Stimulated activated CD4-positive, alpha-beta T cell treated with anti-CD3 and anti-CD28 coated beads, Interleukin-15, amount 100 ng/mL, for 24 hours (primary cell): ENCODE results near the gene IL18BP.

Source experiments
- DNase-seq: peaks from one replicate; pipeline ENCODE4 v3.0.0-alpha.2; 2020

The IL18BP gene

GRCh38 chr11:71998649-71999310 is at the start of gene IL18BP:
Gene IL18BP, plus strand, starts transcription at chr11:71998909. Its CDS starts 1,076 bp downstream, at chr11:71999985.
- peak; percentile 30 for DNase-seq

GRCh38 chr11:71949034-71949433 is 49.7 kb upstream of the IL18BP start:
- DNase-seq, result no peak

DNA sequence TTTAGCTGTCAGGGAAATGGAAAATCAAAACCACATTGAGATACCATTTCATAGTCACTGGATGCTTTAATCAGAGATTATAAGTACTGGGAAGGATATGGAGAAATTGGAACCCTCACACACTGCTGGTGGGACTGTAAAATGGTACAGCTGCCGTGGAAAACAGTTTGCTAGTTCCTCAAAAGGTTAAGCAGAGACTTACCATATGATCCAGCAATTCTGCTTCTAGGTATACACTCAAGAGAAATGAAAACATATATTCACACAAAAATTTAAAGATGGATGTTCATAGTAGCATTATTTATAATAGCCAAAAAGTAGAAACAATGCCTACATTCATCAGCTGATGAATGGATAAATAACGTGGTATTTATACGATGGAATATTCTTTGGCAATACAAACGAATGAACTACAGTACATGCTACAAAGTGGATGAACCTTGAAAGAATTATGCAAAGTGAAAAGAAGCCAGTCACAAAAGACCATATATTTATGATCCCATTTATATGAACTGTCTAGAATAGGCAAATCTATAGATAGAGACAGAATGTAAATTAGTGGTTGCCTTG is 46.9 kb upstream of the IL18BP start:
- no peak for DNase-seq

GRCh38 chr11:71955898-71956456 is 42.7 kb upstream of the IL18BP start:
- DNase-seq, result no peak

GRCh38 chr11:71962428-71963038 is 36.2 kb upstream of the IL18BP start:
- DNase-seq, result no peak

- no peak for DNase-seq
Measured at GRCh38 chr11:71963468-71963867, 35.2 kb upstream of the IL18BP start.

- no peak for DNase-seq
Measured at GRCh38 chr11:71964641-71965040, 34.1 kb upstream of the IL18BP start.

- DNase-seq, result no peak
Measured at GRCh38 chr11:71971680-71972079, 27.0 kb upstream of the IL18BP start.

- no peak for DNase-seq
Measured at GRCh38 chr11:71976551-71976950, 22.2 kb upstream of the IL18BP start.

DNA sequence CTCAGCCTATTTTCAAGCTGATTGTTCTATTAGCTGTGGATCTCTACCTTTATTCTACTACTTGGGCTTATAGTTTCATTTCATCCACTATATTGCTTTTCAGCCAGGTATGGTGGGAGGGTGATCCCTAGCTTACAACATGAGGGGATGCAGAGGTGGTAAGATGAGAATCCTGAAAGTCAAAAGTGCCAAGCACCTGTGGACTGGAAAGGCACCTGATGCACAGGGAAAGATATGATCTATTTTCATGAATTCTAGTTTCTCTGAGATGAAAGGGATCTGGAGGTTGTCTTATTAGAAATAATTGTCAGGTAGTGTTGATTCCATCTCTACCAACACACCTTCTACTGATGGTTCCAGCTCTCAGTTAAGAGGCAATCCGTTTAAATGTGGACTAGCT is 21.6 kb upstream of the IL18BP start:
- DNase-seq, result no peak

DNA sequence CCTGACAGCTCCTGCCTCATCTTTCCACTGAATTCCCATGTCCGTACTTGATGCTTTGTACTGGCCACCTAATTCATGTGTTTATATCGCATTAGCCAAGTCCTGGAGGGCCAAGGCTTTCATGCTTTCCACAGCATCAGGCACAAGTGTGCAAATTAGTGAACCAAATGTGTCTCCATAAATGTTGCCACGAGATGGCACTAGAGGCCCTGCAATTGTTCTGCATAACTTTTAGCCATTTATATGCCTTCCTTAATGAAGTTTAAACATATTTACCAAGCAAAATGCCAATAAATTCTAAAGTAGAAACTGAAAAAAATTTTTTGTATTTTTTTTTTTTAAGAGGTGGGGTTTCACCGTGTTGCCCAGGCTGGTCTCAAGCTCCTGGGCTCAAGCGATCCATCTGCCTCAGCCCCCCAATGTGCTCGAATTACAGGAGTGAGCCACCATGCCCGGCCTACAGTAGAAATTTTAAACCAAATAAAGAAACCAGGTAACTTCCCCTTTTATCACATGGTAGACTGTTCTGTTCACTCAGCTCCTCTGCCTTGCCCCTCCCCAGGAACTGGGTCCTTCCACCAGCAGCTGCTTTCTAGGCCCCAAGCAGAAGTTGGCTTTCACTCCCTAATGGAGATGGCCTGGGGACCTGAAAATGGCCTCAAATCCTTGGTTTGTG is 20.8 kb upstream of the IL18BP start:
- DNase-seq, result peak; percentile 59

DNA sequence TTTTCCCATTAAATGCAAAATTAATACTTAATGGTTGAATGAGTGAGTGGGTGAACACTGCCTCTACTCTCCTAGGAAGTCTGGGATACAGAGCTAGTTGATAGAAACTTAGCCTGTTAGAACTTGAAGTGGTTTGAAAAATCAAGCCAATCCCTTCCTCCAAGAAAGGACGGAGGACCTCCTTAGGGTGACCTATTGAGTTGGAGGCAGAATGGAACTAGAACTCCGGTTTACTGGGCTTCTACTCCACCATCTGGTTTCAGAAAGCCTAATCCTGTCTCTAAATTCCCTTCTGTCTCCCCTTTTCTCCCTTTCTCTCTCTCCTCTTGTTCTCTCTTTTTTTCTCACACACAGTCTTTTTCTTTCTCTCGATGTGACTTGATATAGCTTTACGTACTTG is 19.6 kb upstream of the IL18BP start:
- DNase-seq, result no peak

GRCh38 chr11:71979602-71980001 is 19.1 kb upstream of the IL18BP start:
- no peak for DNase-seq

- DNase-seq, result no peak
Measured at GRCh38 chr11:71986131-71986530, 12.6 kb upstream of the IL18BP start.

GRCh38 chr11:71987521-71987920 is 11.2 kb upstream of the IL18BP start:
- DNase-seq, result no peak

- no peak for DNase-seq
Measured at GRCh38 chr11:71988050-71988449, 10.7 kb upstream of the IL18BP start.

DNA sequence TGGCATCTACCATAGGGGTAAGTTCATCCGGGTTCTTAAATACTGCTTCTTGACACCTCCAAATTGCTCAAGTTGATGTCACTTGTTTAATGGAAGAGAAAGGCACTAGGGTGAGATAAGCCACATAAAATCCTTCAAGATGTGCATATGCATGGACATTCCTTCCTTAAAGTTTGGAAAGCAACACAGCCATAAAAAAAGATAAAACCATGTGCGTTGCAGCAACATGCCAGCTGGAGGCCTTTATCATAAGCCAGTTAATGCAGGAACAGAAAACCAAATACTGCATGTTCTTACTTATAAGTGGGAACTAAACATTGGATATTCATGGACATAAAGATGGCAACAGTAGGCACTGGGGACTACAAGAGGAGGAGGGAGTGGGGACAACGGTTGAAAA is 8.0 kb upstream of the IL18BP start:
- DNase-seq, result no peak

DNA sequence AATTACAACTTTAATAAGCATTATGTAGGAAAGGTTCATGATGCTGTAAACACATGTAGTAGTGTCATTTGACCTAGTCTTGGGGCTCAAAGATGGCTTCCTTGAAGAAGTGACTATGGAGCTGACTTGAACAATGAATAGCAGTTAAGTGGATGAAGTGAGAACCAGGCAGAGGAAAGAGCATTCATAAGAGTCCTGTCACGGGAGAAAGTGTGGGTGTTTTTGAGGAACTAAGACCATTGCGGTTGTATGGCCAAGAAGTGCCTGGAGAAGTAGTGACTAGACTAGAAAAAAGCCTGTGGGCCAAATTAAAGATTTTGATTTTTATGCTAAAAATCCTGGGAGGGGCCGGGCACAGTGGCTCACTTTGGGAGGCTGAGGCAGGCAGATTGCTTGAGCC is 7.2 kb upstream of the IL18BP start:
- no peak for DNase-seq

DNA sequence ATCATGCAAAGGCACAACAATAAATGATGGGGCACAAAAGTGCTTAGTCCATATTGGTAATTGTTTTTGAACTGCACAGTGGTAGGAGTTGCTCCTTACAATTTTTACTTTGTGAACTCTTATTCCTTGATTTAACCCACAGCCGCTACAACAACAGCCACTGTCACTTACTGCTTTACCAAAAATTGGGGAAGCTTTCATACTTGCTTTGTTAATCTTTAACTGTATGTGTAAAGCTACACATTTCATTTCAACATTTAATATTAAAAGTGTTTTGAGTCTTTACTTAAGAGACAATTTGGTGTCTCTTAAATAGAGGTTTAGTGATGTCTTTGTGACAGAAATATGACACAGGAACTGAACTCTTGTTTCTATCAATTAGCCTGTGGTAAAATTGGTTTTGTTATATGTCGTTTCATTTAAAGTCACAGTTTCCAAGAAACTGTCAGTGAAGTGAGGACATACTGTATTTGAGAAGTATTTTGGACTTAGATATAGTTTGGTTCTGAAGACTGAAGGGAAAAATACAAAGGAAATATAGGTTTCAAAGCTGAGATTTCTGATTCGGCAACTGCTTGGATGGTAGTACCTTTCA is 6.5 kb upstream of the IL18BP start:
- DNase-seq, result no peak

GRCh38 chr11:71994786-71995185 is 3.9 kb upstream of the IL18BP start:
- no peak for DNase-seq

GRCh38 chr11:71995726-71996291 is 2.9 kb upstream of the IL18BP start:
- DNase-seq, result no peak

- DNase-seq, result no peak
Measured at GRCh38 chr11:71996517-71996916, 2.2 kb upstream of the IL18BP start.

DNA sequence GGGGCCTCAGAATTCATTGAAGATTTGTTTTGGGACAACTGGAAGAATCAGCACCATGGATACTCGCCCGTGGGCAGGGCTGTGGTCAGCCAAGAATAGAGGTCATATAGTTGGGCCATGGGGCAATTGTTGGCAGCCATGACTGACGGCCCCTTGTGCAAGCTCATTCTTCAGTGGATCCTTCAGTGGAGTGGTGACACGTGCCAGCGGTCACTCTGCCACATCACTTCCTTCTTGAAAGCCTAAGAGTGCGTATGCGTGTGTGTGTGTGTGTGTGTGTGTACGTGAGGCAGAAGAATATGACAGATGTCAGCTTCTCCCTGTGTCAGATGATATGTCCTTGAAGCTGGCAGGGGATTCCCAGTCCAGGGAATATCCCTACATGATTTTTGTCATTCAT is 1.8 kb upstream of the IL18BP start:
- no peak for DNase-seq
